Psoas muscle (tissue), 8 donors: ENCODE data around the gene C17orf75. TPM values are rescaled to one million over a fixed set of nuclear protein-coding genes. Genes with fewer than 3 reads are reported as not detected.

Experiments
- ATAC-seq, 4 donors: fragments of 200-7000 bp; cut with Tn5 transposase; one replicate each; pipeline ENCODE4 v1.9.1; 2020; ENCODE audit warnings: moderate library complexity in 3 of 4, mild to moderate bottlenecking in 2 of 4
- DNase-seq, 2 donors: peaks; one replicate each; pipeline ENCODE4 v3.0.0-alpha.2; 2020
- H3K27ac ChIP-seq: fragments of 200-600 bp; one replicate; pipeline ENCODE4 v1.8.0; 2022
- H3K27me3 ChIP-seq, 3 donors: fragments of 200-600 bp in 1 of 3; one replicate each; pipeline versions ENCODE4 v1.6.1 to v1.8.0; 2013 to 2022; ENCODE audit warnings: low read length in 2 of 3, mild to moderate bottlenecking in 2 of 3, moderate library complexity in 1 of 3; ENCODE audit not compliant: insufficient read depth in 3 of 3
- H3K36me3 ChIP-seq, 2 donors: fragments of 200-600 bp in 1 of 2; one replicate each; pipeline versions ENCODE4 v1.6.1 to v1.8.0; 2013 to 2022; ENCODE audit warnings: low read depth in 1 of 2, mild to moderate bottlenecking in 1 of 2, moderate library complexity in 1 of 2; ENCODE audit not compliant: insufficient read depth in 1 of 2
- H3K4me1 ChIP-seq: fragments of 200-600 bp; one replicate; pipeline ENCODE4 v1.8.0; 2022
- H3K4me3 ChIP-seq: fragments of 200-600 bp; one replicate; pipeline ENCODE4 v1.8.0; 2022; ENCODE audit warnings: mild to moderate bottlenecking
- H3K9me3 ChIP-seq: fragments of 200-600 bp; one replicate; pipeline ENCODE4 v1.8.0; 2022
- WGBS, 3 donors: extraction: QIAGEN DNeasy Blood & Tissue Kit; methylation state at CpG; one replicate each; pipeline versions ENCODE4 v1.1.6 to v1.1.7; 2013; 5-methylcytosine and 5-hydroxymethylcytosine counted together
- intact Hi-C, 2 donors: fragments of 100-400 bp; cut with DNase I; formaldehyde crosslinking; loops; one replicate each; pipeline versions ENCODE4 v1.11.0 to v1.14.2; 2022
- polyA plus RNA-seq, 3 donors: library from polyadenylated mRNA; stranded (reverse); fragments of 200-250 nt; gene quantifications; one replicate each; pipeline ENCODE4 v1.2.3, GENCODE V29; 2013
- total RNA-seq, 4 donors: library from RNA; stranded (reverse); fragmentation: NEBNext Ultra II Directional in 2 of 4; extraction: Animal tissue kit (Norgen Biotek cat#: 25700) in 2 of 4; gene quantifications; one replicate each; pipeline versions ENCODE4 v1.2.1 to v1.2.4, GENCODE V29; 2021 to 2023
- TF ChIP-seq, protein P1 (sequence below): fragments of 200-600 bp; IDR thresholded peaks from one replicate; pipeline ENCODE4 v1.8.0; 2022; ENCODE audit warnings: antibody characterized with exemption
- donor health status: healthy with polysubstance abuse.
- donor health status: DM: no; HTN: no; CAD: no; lungs with moderate emphysema.
- donor health status: Bipolar disorder and iron deficiency.
- donor health status: healthy.
- donor health status: DM: yes; HTN: yes; CAD: no.
- donor health status: DM: no; HTN: no; CAD: no.
- donor health status: DM: no; HTN: no; CAD: no.
- donor health status: DM: yes; HTN: yes; CAD: no.

Gene C17orf75
- total and polyA plus RNA-seq, 7 donors: 6.1 to 17.8 (median 14.6) TPM

DNA sequence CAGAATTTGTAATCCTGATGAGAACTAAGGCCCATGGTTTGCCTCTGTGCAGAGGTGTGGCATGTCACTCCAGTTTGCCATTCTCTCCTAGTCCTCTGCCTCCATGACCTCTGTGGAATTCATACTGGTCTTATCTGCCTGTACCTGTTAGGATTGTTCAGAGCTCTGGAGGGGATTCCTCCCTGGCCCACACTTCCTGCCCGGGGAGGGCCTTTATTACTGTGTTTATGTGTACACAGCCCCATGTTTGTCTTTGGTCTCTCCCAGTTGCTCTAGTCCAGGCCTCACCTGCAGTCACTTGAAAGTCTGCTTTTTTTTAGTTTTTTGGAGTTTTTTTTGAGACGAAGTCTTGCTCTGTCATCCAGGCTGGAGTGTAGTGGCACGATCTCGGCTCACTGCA, 39.9 kb downstream of the C17orf75 start:
- no peak for DNase-seq
- Histone ChIP-seq H3K9me3 (no peaks in the 10 kb centered on the region), H3K4me3 (no peak overlapping the region), H3K36me3 (no peaks in the 10 kb centered on the region), H3K4me1 (no peaks in the 10 kb centered on the region), H3K27ac (no peak overlapping the region), H3K27me3 (no peaks in the 10 kb centered on the region)
- no peak for ATAC-seq
- WGBS, 3 donors: 75 to 86% (median 80%) methylated on average over 4 of the region's 4 CpGs
- intact Hi-C loops: no loop called here
- TF ChIP-seq, protein P1, sequence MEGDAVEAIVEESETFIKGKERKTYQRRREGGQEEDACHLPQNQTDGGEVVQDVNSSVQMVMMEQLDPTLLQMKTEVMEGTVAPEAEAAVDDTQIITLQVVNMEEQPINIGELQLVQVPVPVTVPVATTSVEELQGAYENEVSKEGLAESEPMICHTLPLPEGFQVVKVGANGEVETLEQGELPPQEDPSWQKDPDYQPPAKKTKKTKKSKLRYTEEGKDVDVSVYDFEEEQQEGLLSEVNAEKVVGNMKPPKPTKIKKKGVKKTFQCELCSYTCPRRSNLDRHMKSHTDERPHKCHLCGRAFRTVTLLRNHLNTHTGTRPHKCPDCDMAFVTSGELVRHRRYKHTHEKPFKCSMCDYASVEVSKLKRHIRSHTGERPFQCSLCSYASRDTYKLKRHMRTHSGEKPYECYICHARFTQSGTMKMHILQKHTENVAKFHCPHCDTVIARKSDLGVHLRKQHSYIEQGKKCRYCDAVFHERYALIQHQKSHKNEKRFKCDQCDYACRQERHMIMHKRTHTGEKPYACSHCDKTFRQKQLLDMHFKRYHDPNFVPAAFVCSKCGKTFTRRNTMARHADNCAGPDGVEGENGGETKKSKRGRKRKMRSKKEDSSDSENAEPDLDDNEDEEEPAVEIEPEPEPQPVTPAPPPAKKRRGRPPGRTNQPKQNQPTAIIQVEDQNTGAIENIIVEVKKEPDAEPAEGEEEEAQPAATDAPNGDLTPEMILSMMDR: no peak

DNA sequence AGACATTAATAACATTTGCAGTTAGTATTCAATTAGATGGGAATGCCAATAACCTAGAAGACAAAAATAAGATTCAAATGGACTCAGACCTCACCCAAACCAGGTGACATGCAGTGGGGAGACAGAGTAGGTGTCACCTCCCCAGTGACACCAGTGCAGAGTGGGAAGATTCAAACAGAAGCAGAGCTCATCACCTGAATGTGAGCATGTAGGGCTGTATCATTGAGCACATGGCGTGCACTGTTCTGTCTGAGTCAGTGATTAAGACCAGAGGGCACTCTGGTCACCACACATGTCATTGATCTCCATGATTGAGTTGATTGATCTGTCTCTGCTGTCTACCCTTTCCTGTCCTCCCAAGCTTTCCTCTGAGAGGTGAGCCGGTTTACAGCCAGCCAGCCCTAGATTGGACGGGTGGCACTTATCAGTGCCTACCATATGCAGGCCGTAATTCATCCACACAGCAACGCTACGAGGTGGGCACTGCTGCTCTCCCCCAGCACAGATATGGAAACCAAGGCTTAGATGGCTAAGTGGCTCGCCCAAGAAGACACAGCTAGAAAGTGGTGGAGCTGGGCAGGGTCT, 42.3 kb downstream of the C17orf75 start:
- Histone ChIP-seq H3K9me3 (no peaks in the 10 kb centered on the region), H3K4me1 (no peaks in the 10 kb centered on the region), H3K36me3 (no peaks in the 10 kb centered on the region), H3K27ac (no peak overlapping the region), H3K4me3 (no peak overlapping the region), H3K27me3 (no peaks in the 10 kb centered on the region)
- intact Hi-C loops: no loop called here
- DNase-seq: no peak
- WGBS, 3 donors: 88 to 94% (median 93%) methylated on average over 7 of the region's 7 CpGs
- TF ChIP-seq, protein P1: no peak
- no peak for ATAC-seq

GRCh38 chr17:32298721-32299579, 43.0 kb downstream of the C17orf75 start:
- Histone ChIP-seq H3K9me3 (no peaks in the 10 kb centered on the region), H3K27me3 (no peaks in the 10 kb centered on the region), H3K4me1 (no peaks in the 10 kb centered on the region), H3K4me3 (no peak overlapping the region), H3K27ac (no peak overlapping the region), H3K36me3 (no peaks in the 10 kb centered on the region)
- DNase-seq (no peak), ATAC-seq (no peak)
- WGBS, 3 donors: 36 to 48% (median 41%) methylated on average over 13 of the region's 13 CpGs
- intact Hi-C loops: no loop called here
- TF ChIP-seq, protein P1: no peak

GRCh38 chr17:32298298-32298697, 43.7 kb downstream of the C17orf75 start:
- intact Hi-C loops: no loop called here
- TF ChIP-seq, protein P1: no peak
- DNase-seq (no peak), ATAC-seq (no peak)
- WGBS, 3 donors: 59 to 69% (median 68%) methylated on average over 6 of the region's 6 CpGs
- Histone ChIP-seq H3K27ac (no peak overlapping the region), H3K9me3 (no peaks in the 10 kb centered on the region), H3K36me3 (no peaks in the 10 kb centered on the region), H3K4me1 (no peaks in the 10 kb centered on the region), H3K27me3 (no peaks in the 10 kb centered on the region), H3K4me3 (no peak overlapping the region)
